Measurements from ENCODE around the gene FAM13C.

FAM13C gene

GRCh38 chr10:59320355-59320754 is 42.0 kb downstream of the FAM13C start:
- peaks cover 1% of the 10 kb centered on the region for H3K9me3 Mint-ChIP-seq

DNA sequence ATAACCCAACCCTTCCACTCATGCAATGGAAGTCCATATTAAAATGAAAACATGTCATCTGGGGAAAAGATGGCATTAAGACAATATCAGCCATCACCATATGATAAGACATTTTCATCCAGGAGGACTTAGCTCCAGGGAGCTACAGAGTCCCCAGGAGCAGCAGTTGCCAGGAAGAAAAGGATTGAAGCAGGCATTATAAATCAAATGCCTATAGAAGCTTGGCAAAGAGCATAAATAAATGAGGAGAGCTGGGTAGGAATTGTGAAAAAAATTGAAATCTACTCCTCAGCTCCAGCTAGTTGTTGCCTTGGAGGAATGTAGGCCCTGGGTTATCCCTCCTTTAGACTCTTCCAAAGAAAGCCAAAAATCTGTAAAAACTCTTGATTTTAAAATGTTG is 42.5 kb downstream of the FAM13C start:
- H3K4me3 Mint-ChIP-seq: no peak overlapping the region

More at GRCh38 chr10:59320355-59320754, 42.0 kb downstream of the FAM13C start:
- H3K36me3 Mint-ChIP-seq: no peaks in the 10 kb centered on the region
- H3K27me3 Mint-ChIP-seq: no peaks in the 10 kb centered on the region
- no peak for ATAC-seq (ENCODE audit: low read depth)
- no peaks in the 10 kb centered on the region for H3K4me1 Mint-ChIP-seq
- H3K4me3 Mint-ChIP-seq: no peak overlapping the region
- H3K27ac Mint-ChIP-seq: no peak overlapping the region
- DNase-seq (ENCODE audit: low spot score in 2 of 2): no peak

DNA sequence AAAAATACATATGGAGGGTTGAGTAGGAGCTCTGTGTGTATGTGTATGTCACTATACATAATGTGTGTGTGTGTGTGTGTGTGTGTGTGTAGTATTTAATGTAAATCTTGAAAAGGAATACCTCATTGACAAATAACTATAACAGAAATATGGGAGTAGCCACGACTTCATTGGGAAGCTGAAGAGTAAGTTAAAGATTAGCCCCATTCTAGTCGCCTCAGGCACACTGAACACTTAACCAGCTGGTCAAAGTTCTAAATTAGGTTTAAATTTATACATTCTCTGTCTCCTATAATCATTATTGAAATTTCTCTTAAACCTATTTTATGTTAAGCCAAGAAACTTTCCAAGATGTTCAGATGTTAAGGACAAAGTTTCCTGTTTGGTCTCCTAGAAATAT is 45.3 kb downstream of the FAM13C start:
- H3K9me3 Mint-ChIP-seq: peaks cover 1% of the 10 kb centered on the region
- no peaks in the 10 kb centered on the region for H3K27me3 Mint-ChIP-seq
- no peak overlapping the region for H3K4me3 Mint-ChIP-seq
- DNase-seq (ENCODE audit: low spot score in 2 of 2) (no peak), ATAC-seq (ENCODE audit: low read depth) (no peak)
- no peaks in the 10 kb centered on the region for H3K4me1 Mint-ChIP-seq
- no peak overlapping the region for H3K27ac Mint-ChIP-seq
- H3K36me3 Mint-ChIP-seq: no peaks in the 10 kb centered on the region

More for the DNA sequence above, 42.5 kb downstream of the FAM13C start:
- H3K27ac Mint-ChIP-seq: no peak overlapping the region
- DNase-seq (ENCODE audit: low spot score in 2 of 2) (no peak), ATAC-seq (ENCODE audit: low read depth) (no peak)
- no peaks in the 10 kb centered on the region for H3K4me1 Mint-ChIP-seq
- H3K27me3 Mint-ChIP-seq: no peaks in the 10 kb centered on the region
- H3K36me3 Mint-ChIP-seq: no peaks in the 10 kb centered on the region
- peaks cover 1% of the 10 kb centered on the region for H3K9me3 Mint-ChIP-seq

DNA sequence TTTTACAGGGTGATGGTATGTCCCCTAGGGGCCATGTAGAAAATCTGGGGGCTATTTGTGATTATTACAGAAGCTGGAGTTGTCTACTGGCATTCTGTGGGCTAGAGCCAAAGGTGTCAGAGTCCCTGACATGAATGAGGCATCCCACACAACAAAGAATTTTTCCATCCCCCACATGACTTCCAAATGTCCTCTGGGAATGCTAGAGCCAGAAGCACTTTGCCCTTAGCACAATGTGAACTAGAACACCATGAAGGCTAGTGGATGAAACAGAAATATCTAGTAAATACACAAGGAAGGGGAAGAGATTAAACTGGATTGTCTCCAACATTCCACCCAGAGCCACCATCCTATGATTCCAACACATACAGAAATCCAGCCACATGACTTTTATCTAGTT is 46.9 kb downstream of the FAM13C start:
- ATAC-seq (ENCODE audit: low read depth): no peak
- Mint-ChIP-seq H3K27ac (no peak overlapping the region), H3K4me1 (no peaks in the 10 kb centered on the region), H3K4me3 (no peak overlapping the region), H3K36me3 (no peaks in the 10 kb centered on the region), H3K9me3 (peaks cover 1% of the 10 kb centered on the region), H3K27me3 (no peaks in the 10 kb centered on the region)
- no peak for DNase-seq (ENCODE audit: low spot score in 2 of 2)

DNA sequence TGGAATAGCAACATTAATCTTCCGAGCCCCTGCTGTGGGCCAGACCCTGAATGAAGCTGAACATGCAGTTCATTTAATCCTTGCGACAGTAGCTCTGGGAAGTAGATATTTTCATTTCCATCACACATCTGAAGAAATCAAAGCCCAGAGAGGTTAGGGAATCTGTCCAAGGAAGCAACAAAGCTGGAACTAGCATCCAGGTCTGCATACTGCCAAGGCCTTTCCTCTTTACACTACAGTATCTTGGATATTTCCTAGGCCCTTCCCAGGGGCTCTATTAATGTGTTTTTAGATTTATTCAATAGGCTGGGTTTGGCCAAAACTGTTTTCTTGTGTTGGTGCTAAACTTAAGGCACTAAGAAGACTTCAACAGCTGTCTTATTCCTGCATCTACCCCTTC is 48.1 kb downstream of the FAM13C start:
- H3K9me3 Mint-ChIP-seq: no peaks in the 10 kb centered on the region
- H3K27me3 Mint-ChIP-seq: no peaks in the 10 kb centered on the region
- ATAC-seq (ENCODE audit: low read depth) (no peak), DNase-seq (ENCODE audit: low spot score in 2 of 2) (no peak)
- H3K4me1 Mint-ChIP-seq: no peaks in the 10 kb centered on the region
- H3K4me3 Mint-ChIP-seq: no peak overlapping the region
- no peak overlapping the region for H3K27ac Mint-ChIP-seq
- H3K36me3 Mint-ChIP-seq: no peaks in the 10 kb centered on the region

- no peak overlapping the region for H3K27ac Mint-ChIP-seq
- H3K4me3 Mint-ChIP-seq: no peak overlapping the region
Measured at GRCh38 chr10:59312247-59312646, 50.1 kb downstream of the FAM13C start.

DNA sequence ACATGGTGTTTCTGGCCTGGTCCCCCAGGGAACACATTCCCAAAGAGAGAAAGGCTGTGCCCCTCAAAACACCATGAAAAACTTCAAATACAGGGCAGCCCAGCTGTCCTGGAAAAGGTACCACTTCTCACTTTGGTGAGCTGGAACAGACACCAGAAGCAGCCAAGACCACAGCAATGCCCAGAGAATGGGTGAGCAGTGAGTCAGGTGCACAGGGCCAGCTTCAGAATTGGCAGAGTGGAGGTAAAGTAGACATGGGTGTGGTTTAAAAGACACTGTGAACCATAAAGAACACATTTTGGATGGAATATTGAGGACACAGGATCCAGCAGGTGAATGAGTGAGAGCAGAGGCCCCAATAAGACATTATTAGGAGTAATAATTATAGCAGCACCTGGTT is 51.3 kb downstream of the FAM13C start:
- ATAC-seq (ENCODE audit: low read depth): no peak
- Mint-ChIP-seq H3K36me3 (no peaks in the 10 kb centered on the region), H3K4me3 (no peak overlapping the region), H3K9me3 (peaks cover 4% of the 10 kb centered on the region), H3K4me1 (no peaks in the 10 kb centered on the region), H3K27ac (no peak overlapping the region), H3K27me3 (no peaks in the 10 kb centered on the region)
- no peak for DNase-seq (ENCODE audit: low spot score in 2 of 2)

More at GRCh38 chr10:59312247-59312646, 50.1 kb downstream of the FAM13C start:
- Mint-ChIP-seq H3K4me1 (no peaks in the 10 kb centered on the region), H3K36me3 (no peaks in the 10 kb centered on the region), H3K27me3 (no peaks in the 10 kb centered on the region), H3K9me3 (peaks cover 4% of the 10 kb centered on the region)
- ATAC-seq (ENCODE audit: low read depth) (no peak), DNase-seq (ENCODE audit: low spot score in 2 of 2) (no peak)

DNA sequence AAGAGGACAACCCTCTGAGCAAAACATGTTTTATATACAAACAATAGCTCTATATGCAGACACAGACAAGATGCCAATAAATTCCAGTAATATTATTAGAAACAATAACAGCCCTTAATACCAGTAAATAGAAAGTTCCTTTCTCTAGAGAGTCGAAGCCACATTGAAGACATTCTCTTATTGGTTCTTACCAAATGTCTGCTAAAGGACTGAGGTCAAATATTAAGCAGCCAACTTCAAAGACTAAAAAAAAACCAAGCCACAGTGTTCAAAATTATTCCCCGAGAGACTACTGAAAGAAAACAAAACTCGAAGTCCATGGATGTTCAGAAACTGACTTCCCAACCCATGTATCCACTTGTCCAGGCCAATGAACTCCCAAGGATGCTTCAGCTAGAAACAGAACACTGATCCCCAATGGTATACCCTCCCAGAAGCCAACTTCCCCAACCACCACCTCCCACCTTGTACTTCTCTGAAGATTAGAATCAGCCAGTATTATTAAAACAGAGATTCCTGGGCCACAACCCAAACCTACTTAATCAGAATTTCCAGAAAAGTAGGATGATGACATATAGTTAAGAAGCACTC is 51.9 kb downstream of the FAM13C start:
- H3K27me3 Mint-ChIP-seq: no peaks in the 10 kb centered on the region
- no peaks in the 10 kb centered on the region for H3K36me3 Mint-ChIP-seq
- H3K9me3 Mint-ChIP-seq: peaks cover 4% of the 10 kb centered on the region
- H3K4me1 Mint-ChIP-seq: no peaks in the 10 kb centered on the region
- no peak overlapping the region for H3K27ac Mint-ChIP-seq
- H3K4me3 Mint-ChIP-seq: no peak overlapping the region
- ATAC-seq (ENCODE audit: low read depth) (no peak), DNase-seq (ENCODE audit: low spot score in 2 of 2) (no peak)

DNA sequence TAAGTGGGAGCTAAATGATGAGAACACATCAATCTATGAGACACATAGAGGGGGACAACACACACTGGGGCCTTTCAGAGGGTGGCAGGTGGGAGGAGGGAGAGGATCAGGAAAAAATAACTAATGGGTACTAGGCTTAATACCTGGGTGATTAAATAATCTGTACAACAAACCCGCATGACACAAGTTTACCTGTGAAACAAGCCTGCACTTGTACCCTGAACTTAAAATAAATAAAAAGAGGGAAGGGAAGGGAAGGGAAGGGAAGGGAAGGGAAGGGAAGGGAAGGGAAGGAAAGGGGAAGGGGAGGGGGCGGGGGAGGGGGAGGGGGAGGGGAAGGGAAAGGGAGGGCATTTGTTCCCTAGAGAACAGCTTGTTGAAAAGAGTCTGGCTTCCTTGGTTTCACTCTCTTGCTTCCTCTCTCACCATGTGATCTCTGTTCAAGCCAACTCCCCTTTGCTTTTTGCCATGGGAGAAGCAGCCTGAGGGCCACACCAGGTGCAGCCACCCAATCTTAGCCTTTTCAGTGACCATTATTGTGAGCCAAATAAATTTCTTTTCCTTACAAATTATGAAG is 57.7 kb downstream of the FAM13C start:
- H3K9me3 Mint-ChIP-seq: peaks cover 7% of the 10 kb centered on the region
- no peaks in the 10 kb centered on the region for H3K36me3 Mint-ChIP-seq
- no peak overlapping the region for H3K4me3 Mint-ChIP-seq
- no peaks in the 10 kb centered on the region for H3K27me3 Mint-ChIP-seq
- ATAC-seq (ENCODE audit: low read depth) (no peak), DNase-seq (ENCODE audit: low spot score in 2 of 2) (no peak)
- H3K4me1 Mint-ChIP-seq: peaks cover 3% of the 10 kb centered on the region
- H3K27ac Mint-ChIP-seq: no peak overlapping the region

DNA sequence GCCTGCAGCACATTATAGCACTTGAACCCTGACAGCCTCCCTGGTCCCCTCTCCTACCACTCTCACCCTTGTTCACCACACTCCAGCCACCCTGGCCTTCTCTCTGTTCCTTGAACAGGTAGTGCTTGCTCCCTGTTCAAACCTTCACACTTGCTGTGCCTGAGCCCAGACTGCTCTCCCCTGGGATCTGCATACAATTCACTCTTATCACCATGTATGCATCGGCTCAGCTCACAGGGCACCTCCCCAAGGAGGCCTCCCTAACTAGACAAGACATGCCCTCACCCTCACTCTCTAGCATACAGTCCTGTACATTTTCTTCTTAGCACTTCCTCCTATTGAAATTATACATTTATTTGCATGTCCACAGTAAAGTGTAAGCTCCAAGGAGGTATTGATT is 59.3 kb downstream of the FAM13C start:
- Mint-ChIP-seq H3K27me3 (no peaks in the 10 kb centered on the region), H3K27ac (no peak overlapping the region), H3K9me3 (peaks cover 3% of the 10 kb centered on the region), H3K4me3 (no peak overlapping the region), H3K4me1 (peaks cover 3% of the 10 kb centered on the region), H3K36me3 (no peaks in the 10 kb centered on the region)
- no peak for DNase-seq (ENCODE audit: low spot score in 2 of 2)
- no peak for ATAC-seq (ENCODE audit: low read depth)

GRCh38 chr10:59302381-59302780 is 60.0 kb downstream of the FAM13C start:
- DNase-seq (ENCODE audit: low spot score in 2 of 2) (no peak), ATAC-seq (ENCODE audit: low read depth) (no peak)
- no peak overlapping the region for H3K4me3 Mint-ChIP-seq
- no peak overlapping the region for H3K27ac Mint-ChIP-seq
- H3K9me3 Mint-ChIP-seq: peaks cover 3% of the 10 kb centered on the region
- no peaks in the 10 kb centered on the region for H3K36me3 Mint-ChIP-seq
- H3K4me1 Mint-ChIP-seq: peaks cover 3% of the 10 kb centered on the region
- peaks cover 2% of the 10 kb centered on the region for H3K27me3 Mint-ChIP-seq

- peaks cover 2% of the 10 kb centered on the region for H3K27me3 Mint-ChIP-seq
- ATAC-seq (ENCODE audit: low read depth) (no peak), DNase-seq (ENCODE audit: low spot score in 2 of 2) (no peak)
- no peak overlapping the region for H3K4me3 Mint-ChIP-seq
- no peaks in the 10 kb centered on the region for H3K36me3 Mint-ChIP-seq
- peaks cover 3% of the 10 kb centered on the region for H3K9me3 Mint-ChIP-seq
- no peak overlapping the region for H3K27ac Mint-ChIP-seq
- H3K4me1 Mint-ChIP-seq: peaks cover 3% of the 10 kb centered on the region
Measured at GRCh38 chr10:59301067-59301754, 61.1 kb downstream of the FAM13C start.

GRCh38 chr10:59300386-59300785 is 62.0 kb downstream of the FAM13C start:
- Mint-ChIP-seq H3K4me3 (no peak overlapping the region), H3K4me1 (peaks cover 3% of the 10 kb centered on the region), H3K36me3 (no peaks in the 10 kb centered on the region), H3K27me3 (peaks cover 2% of the 10 kb centered on the region), H3K9me3 (peaks cover 3% of the 10 kb centered on the region), H3K27ac (no peak overlapping the region)
- ATAC-seq (ENCODE audit: low read depth) (no peak), DNase-seq (ENCODE audit: low spot score in 2 of 2) (no peak)

DNA sequence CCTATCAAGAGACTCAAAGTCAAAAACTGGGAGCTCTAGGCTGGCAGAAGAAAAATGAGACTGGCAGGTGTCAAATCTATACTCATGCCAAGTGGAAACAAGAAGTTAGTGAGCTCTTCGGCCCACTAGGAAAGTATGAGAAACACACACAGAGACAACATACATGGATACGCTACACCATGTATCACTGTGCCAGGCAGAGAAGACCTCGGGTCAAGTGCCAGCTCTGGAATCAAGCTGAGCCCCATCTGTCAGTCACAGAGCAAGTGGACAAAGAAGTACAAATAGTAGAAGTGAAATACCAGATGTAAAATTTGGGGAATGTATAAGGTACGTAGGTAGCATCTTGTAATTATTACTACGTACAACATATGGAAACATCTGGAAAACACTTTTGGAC is 62.4 kb downstream of the FAM13C start:
- Mint-ChIP-seq H3K27me3 (peaks cover 2% of the 10 kb centered on the region), H3K4me1 (peaks cover 3% of the 10 kb centered on the region), H3K36me3 (no peaks in the 10 kb centered on the region), H3K4me3 (no peak overlapping the region), H3K9me3 (peaks cover 3% of the 10 kb centered on the region), H3K27ac (no peak overlapping the region)
- ATAC-seq (ENCODE audit: low read depth): no peak
- no peak for DNase-seq (ENCODE audit: low spot score in 2 of 2)

- Mint-ChIP-seq H3K27ac (no peak overlapping the region), H3K4me3 (no peak overlapping the region), H3K36me3 (no peaks in the 10 kb centered on the region), H3K27me3 (no peaks in the 10 kb centered on the region), H3K9me3 (no peaks in the 10 kb centered on the region), H3K4me1 (no peaks in the 10 kb centered on the region)
- ATAC-seq (ENCODE audit: low read depth) (no peak), DNase-seq (ENCODE audit: low spot score in 2 of 2) (no peak)
Measured at GRCh38 chr10:59290448-59290847, 71.9 kb downstream of the FAM13C start.
